ENCODE results near the gene CEACAM21.

- TF ChIP-seq POLR2A (IDR thresholded peaks at IDR 0.05; ENCODE audit: low read depth, low read length): no peak
- TF ChIP-seq POLR2AphosphoS5 (IDR thresholded peaks at IDR 0.05; ENCODE audit: low read depth, low read length): no peak
These were observed 9.0 kb downstream of the CEACAM21 start for GRCh38 chr19:41584931-41585330.

All from GM12892 (cell line).